Kidney (tissue), 14 donors: Measurements from ENCODE around the gene ACSF3. TPM values are rescaled to one million over a fixed set of nuclear protein-coding genes. Genes with fewer than 3 reads are reported as not detected.

Experiments
- DNase-seq, 5 donors: peaks; one replicate each; pipeline ENCODE4 v3.0.0-alpha.2; 2013 to 2020
- FAIRE-seq: peaks from 2 replicates; lab custom pipeline; 2012; peaks lifted over from hg19 to GRCh38; lab: Jason Lieb, UNC
- H3K27ac ChIP-seq, 2 donors: one replicate each; pipeline ENCODE4 v1.7.0; 2013; ENCODE audit warnings: low read depth in 2 of 2, low read length in 2 of 2, inconsistent platforms in 1 of 2
- H3K27me3 ChIP-seq: one replicate; pipeline ENCODE4 v1.7.1; 2013; ENCODE audit warnings: low read length, inconsistent platforms; ENCODE audit not compliant: control insufficient read depth, insufficient read depth
- H3K36me3 ChIP-seq, 3 donors: one replicate each; pipeline versions ENCODE4 v1.7.0 to v1.7.1; 2013; ENCODE audit warnings: low read length in 3 of 3, control low read depth in 1 of 3, inconsistent platforms in 1 of 3; ENCODE audit not compliant: insufficient read depth in 3 of 3, control insufficient read depth in 2 of 3
- H3K4me1 ChIP-seq, 3 donors: one replicate each; pipeline versions ENCODE4 v1.7.0 to v1.7.1; 2013; ENCODE audit warnings: low read length in 3 of 3, inconsistent platforms in 1 of 3, low read depth in 1 of 3; ENCODE audit not compliant: control insufficient read depth in 2 of 3, insufficient read depth in 2 of 3
- H3K4me3 ChIP-seq, 3 donors: one replicate each; pipeline versions ENCODE4 v1.7.0 to v1.8.1; 2013; ENCODE audit warnings: low read length in 3 of 3, control low read depth in 1 of 3, inconsistent platforms in 1 of 3
- H3K9ac ChIP-seq, 3 donors: one replicate each; pipeline versions ENCODE4 v1.7.0 to v1.7.1; 2013; ENCODE audit warnings: low read length in 3 of 3, control low read depth in 1 of 3, inconsistent platforms in 1 of 3
- H3K9me3 ChIP-seq, 3 donors: one replicate each; pipeline versions ENCODE4 v1.7.0 to v1.7.1; 2013; ENCODE audit warnings: low read length in 3 of 3, control low read depth in 1 of 3, inconsistent platforms in 1 of 3; ENCODE audit not compliant: control insufficient read depth in 2 of 3, insufficient read depth in 1 of 3
- intact Hi-C: fragments of 100-400 bp; cut with DNase I; formaldehyde crosslinking; loops from one replicate; pipeline ENCODE4 v1.11.1; 2022
- polyA plus RNA-seq: library from polyadenylated mRNA; stranded (reverse); fragments of 350-450 nt; fragmentation: Illumina TruSeq; extraction: RNeasy Lipid Tissue Mini Kit (QIAGEN cat#74804); gene quantifications from one replicate; pipeline ENCODE4 v1.2.3, GENCODE V29; 2014; ENCODE audit warnings: low read depth, low replicate concordance; ENCODE audit not compliant: insufficient read depth
- total RNA-seq: library from RNA; stranded (reverse); fragmentation: NEBNext Ultra II Directional; extraction: Animal tissue kit (Norgen Biotek cat#: 25700); gene quantifications from one replicate; pipeline ENCODE4 v1.2.1, GENCODE V29; 2021
- TF ChIP-seq, protein P1 (sequence below): IDR thresholded peaks from 3 replicates; pipeline ENCODE4 v1.5.1; 2012; ENCODE audit warnings: mild to moderate bottlenecking, moderate library complexity, borderline replicate concordance; ENCODE audit not compliant: insufficient read depth; ENCODE audit errors: extremely low read depth
- donor health status: control.
- donor health status: control.
- donor health status: control.
- donor health status: control.
- donor health status: control.
- donor health status: DM: yes; HTN: yes; CAD: no.
- donor health status: Normal renal cell carcinoma (clear cell type).

Gene ACSF3
- total and polyA plus RNA-seq, 2 donors from 2014 or later, result 33.2 to 39.0 TPM

GRCh38 chr16:89140981-89141883 is 47.6 kb downstream of the ACSF3 start:
- DNase-seq (peak in 1 of 5 donors; percentile 62), FAIRE-seq (no peak)
- Histone ChIP-seq H3K9ac (no peak overlapping the region), H3K27me3 (no peaks in the 10 kb centered on the region), H3K9me3 (no peaks in the 10 kb centered on the region), H3K4me3 (no peak overlapping the region), H3K4me1 (no peaks in the 10 kb centered on the region), H3K36me3 (peaks cover 0 to 1% (median under 1%) of the 10 kb centered on the region in 3 donors), H3K27ac (no peak overlapping the region)
- TF ChIP-seq, protein P1, sequence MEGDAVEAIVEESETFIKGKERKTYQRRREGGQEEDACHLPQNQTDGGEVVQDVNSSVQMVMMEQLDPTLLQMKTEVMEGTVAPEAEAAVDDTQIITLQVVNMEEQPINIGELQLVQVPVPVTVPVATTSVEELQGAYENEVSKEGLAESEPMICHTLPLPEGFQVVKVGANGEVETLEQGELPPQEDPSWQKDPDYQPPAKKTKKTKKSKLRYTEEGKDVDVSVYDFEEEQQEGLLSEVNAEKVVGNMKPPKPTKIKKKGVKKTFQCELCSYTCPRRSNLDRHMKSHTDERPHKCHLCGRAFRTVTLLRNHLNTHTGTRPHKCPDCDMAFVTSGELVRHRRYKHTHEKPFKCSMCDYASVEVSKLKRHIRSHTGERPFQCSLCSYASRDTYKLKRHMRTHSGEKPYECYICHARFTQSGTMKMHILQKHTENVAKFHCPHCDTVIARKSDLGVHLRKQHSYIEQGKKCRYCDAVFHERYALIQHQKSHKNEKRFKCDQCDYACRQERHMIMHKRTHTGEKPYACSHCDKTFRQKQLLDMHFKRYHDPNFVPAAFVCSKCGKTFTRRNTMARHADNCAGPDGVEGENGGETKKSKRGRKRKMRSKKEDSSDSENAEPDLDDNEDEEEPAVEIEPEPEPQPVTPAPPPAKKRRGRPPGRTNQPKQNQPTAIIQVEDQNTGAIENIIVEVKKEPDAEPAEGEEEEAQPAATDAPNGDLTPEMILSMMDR, result no peak
- intact Hi-C loops, result no loop called here

- Histone ChIP-seq H3K36me3 (peaks cover 0 to 7% (median 5%) of the 10 kb centered on the region in 3 donors), H3K4me3 (no peak overlapping the region), H3K9ac (no peak overlapping the region), H3K4me1 (no peaks in the 10 kb centered on the region), H3K9me3 (no peaks in the 10 kb centered on the region), H3K27me3 (no peaks in the 10 kb centered on the region), H3K27ac (no peak overlapping the region)
- no peak for FAIRE-seq
- TF ChIP-seq, protein P1, result no peak
- DNase-seq, result peak in 1 of 5 donors; percentile 63
- intact Hi-C loops, result no loop called here
These were observed 48.2 kb downstream of the ACSF3 start for GRCh38 chr16:89141884-89142267.

DNA sequence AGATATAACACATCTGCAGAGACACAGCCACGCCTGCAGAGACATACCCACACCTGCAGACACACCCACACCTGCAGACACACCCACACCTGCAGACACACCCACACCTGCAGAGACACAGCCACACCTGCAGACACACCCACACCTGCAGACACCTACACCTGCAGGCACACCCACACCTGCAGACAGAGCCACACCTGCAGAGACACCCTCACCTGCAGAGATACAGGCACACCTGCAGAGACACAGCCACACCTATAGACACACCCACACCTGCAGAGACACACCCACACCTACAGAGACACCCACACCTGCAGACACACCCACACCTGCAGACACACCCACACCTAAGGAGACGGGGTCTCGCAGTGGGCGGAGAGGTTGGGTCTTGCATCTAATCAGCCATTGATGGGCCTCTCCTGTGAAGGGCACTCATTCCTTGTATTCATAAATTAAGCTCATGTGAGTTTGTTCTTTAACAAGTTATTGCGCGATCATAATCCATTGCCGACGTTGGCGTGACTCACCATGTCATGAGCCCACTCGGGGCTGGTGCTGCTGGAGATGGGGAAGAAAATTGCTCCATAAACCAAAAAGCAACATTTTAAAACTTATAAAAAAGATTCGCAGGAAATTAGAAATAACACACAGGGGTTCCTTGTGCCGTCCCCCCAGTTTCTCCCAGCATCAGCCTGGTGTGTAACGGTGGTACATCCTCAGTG is 49.0 kb downstream of the ACSF3 start:
- DNase-seq, result no peak

More for the DNA sequence above, 49.0 kb downstream of the ACSF3 start:
- intact Hi-C loops, result no loop called here
- H3K27ac ChIP-seq, result no peak overlapping the region
- no peaks in the 10 kb centered on the region for H3K4me1 ChIP-seq
- H3K27me3 ChIP-seq, result no peaks in the 10 kb centered on the region
- no peak overlapping the region for H3K4me3 ChIP-seq
- no peak for FAIRE-seq
- TF ChIP-seq, protein P1, result no peak
- no peaks in the 10 kb centered on the region for H3K9me3 ChIP-seq
- peaks cover 0 to 7% (median 5%) of the 10 kb centered on the region in 3 donors for H3K36me3 ChIP-seq
- H3K9ac ChIP-seq, result no peak overlapping the region
